ENCODE data around the gene EDEM3. TPM values are rescaled to one million over a fixed set of nuclear protein-coding genes. Genes with fewer than 3 reads are reported as not detected.

The EDEM3 gene
- total RNA-seq, 1 donor from 2014 or later = 17.8 TPM

- DNase-seq (no peak), ATAC-seq (ENCODE audit: poor library complexity) (no peak)
- intact Hi-C loops (cut with DNase I) = no loop called here
Observed at GRCh38 chr1:184650177-184650866, 104.3 kb downstream of the EDEM3 start.

DNA sequence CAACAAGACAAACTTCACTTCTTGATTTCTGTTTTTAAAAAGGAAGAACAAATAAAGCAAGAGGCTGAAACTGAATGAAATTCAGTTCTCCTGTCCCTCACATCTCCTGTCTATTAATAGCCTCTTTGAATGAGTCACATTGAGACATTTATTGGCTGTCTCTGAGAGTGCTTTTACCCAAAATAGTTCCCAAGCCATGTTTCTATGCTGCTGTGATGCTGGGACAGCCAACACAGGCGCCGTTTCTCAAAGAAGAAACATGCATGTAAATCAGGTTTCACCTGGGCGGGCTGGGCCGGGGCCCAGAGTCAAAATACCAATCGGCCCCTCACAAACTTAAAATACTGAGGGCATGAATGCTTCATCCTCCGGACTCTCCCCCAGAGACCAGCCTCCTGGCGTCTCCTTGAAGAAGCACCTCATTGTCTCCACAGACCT, 105.2 kb downstream of the EDEM3 start:
- DNase-seq (no peak), ATAC-seq (ENCODE audit: poor library complexity) (peak; percentile 90)
- intact Hi-C loops (cut with DNase I) = no loop called here

DNA sequence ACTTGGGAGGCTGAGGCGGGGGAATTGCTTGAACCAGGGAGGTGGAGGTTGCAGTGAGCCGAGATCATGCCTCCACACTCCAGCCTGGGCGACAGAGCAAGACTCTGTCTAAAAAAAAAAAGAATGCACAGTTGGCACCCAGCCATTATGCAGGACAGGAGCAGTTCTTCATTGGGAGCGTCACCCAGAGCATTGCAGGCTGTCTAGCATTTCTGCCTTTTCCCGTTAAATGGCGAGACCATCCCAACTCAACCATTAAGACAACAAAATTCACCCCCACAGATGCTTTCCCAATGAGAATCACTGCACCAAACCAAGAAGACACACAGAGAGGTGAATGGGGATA, 105.8 kb downstream of the EDEM3 start:
- intact Hi-C loops (cut with DNase I) = no loop called here
- ATAC-seq (ENCODE audit: poor library complexity) (peak; percentile 48), DNase-seq (no peak)

DNA sequence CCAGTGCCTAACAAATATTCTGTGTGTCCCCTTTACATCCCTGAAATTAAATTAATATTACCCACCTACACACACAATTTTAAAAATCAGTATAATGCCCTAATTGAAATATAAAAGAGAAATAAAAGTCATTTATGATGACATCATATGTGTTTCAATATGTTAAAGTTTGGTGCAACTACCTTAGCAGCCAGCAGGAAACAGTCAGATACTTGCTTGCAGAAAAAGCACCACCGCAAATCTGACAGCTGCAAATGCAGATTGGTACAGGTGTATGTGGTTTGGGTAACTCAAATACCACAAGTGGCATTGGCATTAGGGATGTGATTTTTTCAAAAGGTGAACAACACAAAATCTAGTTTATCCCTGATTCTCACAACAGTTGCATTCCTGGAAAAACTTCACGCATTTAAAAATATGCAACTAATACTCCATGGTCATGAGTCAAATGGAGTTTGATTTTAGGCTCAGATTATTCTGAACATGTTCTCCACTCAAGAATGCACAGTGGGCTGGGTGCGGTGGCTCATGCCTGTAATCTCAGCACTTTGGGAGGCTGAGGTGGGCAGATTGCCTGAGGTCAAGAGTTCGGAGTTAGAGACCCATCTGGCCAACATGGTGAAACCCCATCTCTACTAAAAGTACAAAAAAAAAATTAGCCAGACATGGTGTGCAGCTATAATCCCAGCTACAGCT, 106.3 kb downstream of the EDEM3 start:
- intact Hi-C loops (cut with DNase I) = no loop called here
- DNase-seq (no peak), ATAC-seq (ENCODE audit: poor library complexity) (no peak)

DNA sequence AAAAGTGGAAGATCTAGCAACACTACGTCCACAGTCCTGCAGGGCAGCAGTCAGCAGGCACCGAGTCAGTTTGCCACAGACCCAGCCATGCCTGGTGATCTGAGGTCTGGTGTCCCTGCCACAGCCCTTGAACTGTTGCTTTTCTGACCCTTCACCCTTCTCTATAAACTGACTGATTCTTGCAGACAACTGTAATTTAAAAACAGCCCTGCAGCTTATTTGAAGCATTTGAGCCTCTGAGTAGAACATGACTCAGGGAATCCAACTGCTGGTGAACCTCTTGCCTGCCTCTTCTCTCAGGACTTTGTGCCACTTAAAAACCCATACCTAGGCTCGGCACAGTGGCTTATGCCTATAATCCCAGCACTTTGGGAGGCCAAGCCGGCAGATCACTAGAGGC, 107.2 kb downstream of the EDEM3 start:
- DNase-seq = no peak
- intact Hi-C loops (cut with DNase I) = no loop called here
- no peak for ATAC-seq (ENCODE audit: poor library complexity)

GRCh38 chr1:184646824-184647223, 107.8 kb downstream of the EDEM3 start:
- no peak for ATAC-seq (ENCODE audit: poor library complexity)
- intact Hi-C loops (cut with DNase I) = no loop called here
- no peak for DNase-seq

GRCh38 chr1:184646178-184646701, 108.4 kb downstream of the EDEM3 start:
- DNase-seq (no peak), ATAC-seq (ENCODE audit: poor library complexity) (no peak)
- intact Hi-C loops (cut with DNase I) = no loop called here

GRCh38 chr1:184644771-184645170, 109.9 kb downstream of the EDEM3 start:
- DNase-seq = no peak
- intact Hi-C loops (cut with DNase I) = no loop called here
- no peak for ATAC-seq (ENCODE audit: poor library complexity)

GRCh38 chr1:184643661-184644060, 111.0 kb downstream of the EDEM3 start:
- DNase-seq (no peak), ATAC-seq (ENCODE audit: poor library complexity) (no peak)
- intact Hi-C loops (cut with DNase I) = no loop called here

DNA sequence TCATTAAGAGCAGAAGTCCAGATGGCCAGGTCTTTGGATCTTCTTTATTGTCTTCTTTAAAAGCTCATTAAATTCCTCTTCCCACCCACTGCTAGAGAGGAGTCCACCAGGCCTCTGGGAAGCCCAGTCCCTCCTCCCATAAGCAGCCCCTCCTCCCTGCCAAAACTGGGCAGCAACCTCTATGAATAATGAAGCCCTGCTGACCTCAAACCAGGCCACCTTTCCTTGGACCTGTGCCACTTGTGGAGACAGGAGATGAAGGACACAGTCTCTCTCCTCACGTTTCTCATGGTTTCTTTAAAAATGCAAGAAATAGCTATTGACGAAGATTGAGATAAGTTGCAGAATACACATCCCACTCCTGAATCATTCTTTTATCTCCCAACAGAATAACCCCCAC, 112.8 kb downstream of the EDEM3 start:
- ATAC-seq (ENCODE audit: poor library complexity) = no peak
- no peak for DNase-seq
- intact Hi-C loops (cut with DNase I) = no loop called here

DNA sequence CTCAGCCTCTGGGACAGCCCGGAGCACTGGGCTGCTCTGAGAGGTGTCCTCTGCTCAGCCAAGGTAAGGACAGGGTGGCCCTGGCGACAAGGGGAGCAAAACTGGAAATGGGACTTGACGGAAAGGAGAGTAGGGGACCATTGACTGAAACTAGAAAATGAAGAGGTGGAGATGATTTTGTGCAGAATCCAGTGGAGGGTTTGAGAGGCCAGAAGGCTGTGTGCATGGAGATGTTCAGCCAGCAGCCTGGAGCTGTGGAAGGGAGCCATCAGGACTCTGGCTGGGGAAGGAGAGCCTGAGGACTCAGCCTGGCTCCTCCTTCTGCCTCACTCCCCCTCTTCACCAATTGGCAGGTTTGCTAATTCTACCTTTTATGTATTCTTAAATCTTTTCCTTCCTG, 114.2 kb downstream of the EDEM3 start:
- intact Hi-C loops (cut with DNase I) = no loop called here
- DNase-seq (no peak), ATAC-seq (ENCODE audit: poor library complexity) (no peak)

Other genes starting within 250 kb of the EDEM3 start
- gene NIBAN1, start 219.7 kb upstream of the EDEM3 start, total RNA-seq = 317 TPM